ENCODE data around the gene RARG.

RARG gene

GRCh38 chr12:53231921-53232645 is at the start of gene RARG:
Gene RARG (minus strand): TSS chr12:53232209. CDS start chr12:53227545, 4,664 bp downstream.
- peak; percentile 30 for DNase-seq

DNA sequence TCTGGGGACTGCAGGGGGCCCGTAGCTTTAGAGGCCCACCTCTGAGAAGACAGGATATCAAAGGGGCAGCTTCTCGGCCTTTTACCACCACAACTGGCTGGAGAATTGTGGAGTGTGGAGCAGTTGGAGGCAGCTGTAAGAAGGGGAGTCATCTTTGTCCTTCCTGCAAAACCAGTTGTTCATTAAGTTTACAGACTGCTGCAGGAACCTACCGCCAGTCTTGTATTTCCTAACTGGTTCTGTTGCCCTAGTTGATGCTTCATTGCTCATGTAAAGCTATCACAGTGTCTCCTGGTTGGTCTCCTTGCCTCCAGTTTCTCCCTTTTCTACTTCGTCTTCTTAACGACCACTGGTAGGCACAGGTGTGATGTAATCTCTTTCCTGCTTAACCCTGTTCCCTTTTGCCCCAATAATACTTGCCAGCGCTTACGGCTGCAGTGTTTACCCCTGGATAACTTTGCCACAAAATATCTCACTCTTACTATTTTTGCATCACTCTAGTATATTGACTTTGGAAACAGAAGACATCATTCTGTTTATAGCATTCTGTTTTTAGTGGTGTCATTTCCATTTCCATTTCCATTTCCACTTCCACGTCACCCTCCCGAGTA is 48.0 kb upstream of the RARG start:
- DNase-seq: no peak

DNA sequence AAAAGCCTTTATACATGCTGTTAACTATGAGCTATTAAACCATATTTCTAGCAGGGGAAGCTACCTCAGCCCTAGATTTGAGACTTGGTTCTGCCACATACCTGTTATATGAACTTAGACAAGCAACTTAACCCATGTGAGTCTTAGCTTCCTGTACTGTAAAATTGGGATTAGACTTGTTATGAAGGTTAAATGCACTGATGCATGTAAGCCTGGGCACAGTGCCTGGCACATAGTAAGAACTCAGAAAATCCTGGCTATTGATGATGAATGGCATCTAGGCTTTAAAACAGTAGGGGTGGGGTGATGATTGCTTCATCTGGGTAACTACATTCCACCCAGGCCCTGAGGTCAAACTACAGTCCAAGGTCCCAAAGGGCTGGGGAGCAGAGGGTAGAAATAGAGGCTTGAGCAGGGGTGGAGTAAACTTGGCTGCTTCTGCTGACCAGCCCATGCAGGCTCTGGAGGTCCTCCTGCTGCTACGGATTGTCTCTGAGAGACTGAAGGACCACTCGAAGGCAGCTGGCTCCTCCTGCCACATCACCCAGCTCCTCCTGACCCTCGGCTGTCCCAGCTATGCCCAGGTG is 47.4 kb upstream of the RARG start:
- no peak for DNase-seq

GRCh38 chr12:53277981-53278380 is 46.0 kb upstream of the RARG start:
- DNase-seq: no peak

- no peak for DNase-seq
Observed at GRCh38 chr12:53276511-53276910, 44.5 kb upstream of the RARG start.

DNA sequence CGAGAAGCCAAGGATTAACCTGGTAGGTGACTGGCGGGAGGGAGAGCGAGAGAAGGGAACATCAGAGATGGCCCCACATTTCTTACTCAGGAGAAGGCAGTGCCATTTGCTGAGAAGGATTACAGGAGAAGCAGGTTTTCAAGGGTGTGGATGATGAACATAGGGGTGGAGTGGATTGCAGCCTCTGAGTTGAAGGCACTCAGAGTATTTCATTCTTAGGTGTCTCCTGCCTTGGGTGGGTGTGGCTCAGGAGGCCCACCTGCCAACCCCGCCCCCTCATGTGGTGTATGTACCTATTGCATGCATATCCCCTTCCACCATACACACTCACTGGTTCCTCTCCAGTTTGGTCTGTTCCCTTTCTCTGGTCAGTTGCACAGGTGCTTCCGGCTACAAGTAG is 42.4 kb upstream of the RARG start:
- no peak for DNase-seq

GRCh38 chr12:53268630-53269562 is 36.9 kb upstream of the RARG start:
- no peak for DNase-seq

- DNase-seq: peak; percentile 37
Observed at GRCh38 chr12:53267999-53268629, 36.1 kb upstream of the RARG start, which contains the start of gene ESPL1. Gene ESPL1 (plus strand): TSS chr12:53268299. CDS start chr12:53268767, 468 bp downstream.

- no peak for DNase-seq
Observed at GRCh38 chr12:53267306-53267998, 35.4 kb upstream of the RARG start.

DNA sequence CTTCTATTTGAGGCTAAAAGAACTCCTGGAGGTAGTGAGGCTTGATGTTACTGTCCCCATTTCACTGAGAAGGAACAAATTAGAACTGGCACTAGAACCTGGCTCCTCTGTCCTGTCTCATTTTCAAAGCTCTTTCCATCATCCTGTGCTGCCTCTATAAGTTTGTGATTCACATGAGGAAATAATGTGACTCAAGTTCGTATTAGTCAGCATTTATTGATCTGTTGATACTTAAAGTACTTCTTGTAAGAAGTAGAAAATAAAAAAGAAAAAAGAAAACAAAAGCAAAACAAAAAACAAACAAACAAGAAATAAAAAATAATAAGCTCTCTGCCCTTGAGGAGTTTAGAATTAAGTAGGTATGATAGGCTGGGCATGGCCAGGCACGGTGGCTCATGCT is 33.8 kb upstream of the RARG start:
- no peak for DNase-seq

DNA sequence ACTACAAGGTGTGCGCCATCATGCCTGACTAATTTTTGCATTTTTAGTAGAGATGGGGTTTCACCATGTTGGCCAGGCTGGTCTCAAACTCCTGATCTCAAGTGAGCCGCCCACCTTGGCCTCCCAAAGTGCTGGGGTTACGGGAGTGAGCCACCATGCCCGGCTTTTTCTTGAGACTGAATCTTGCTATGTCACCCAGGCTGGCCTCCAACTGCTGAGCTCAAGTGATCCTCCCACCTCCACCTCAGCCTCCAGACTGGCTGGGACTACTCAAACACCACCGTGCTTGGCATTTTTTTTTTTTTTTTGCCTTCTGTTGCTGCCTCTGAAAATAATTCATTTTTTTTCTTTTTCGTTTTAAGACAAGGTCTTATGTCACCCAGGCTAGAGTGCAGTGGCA is 27.9 kb upstream of the RARG start:
- DNase-seq: no peak

DNA sequence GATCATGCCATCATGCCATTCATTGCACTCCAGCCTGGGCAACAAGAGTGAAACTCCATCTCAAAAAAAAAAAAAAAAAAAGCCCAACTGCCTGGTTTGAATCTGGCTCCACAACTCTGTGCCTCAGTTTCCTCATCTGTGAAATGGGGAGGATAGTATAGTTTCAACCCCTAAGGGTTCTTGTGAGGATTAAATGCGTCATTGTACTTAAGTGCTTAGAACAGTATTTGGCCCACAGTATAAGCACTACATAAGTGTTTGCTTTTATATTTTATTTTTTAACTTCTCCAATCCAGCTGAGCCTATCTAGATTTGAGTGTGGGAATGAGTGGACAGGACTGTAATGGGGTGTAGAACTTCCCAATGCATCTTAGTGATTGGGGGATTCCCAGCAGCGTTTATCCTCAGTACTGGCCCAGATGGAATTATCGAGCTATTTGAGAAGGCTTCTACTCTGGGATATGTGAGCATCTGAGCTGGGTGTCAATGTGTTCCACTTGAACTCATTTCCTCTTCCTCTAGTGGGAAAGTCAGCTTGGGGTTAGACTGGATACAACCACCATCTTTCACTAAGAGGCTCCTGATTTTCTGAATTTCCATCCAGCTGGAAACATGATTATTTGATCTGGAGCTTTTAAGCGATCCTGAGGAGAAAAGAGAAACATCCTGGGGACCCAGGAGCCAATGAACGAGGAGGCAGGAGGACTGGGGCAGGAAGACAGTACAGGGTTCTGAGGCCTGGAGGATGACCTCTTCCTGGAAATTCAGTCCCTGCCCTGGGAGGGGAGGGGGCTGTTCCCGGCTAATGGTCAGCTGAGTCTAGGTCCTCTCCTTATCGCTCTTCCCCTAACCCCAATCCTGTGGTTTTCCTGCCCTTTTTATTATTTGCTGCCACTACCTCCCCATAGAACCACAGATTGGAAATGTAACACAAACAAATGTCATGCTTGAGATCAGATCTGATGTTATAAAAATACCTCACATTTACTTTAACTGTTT is 26.8 kb upstream of the RARG start:
- no peak for DNase-seq

DNA sequence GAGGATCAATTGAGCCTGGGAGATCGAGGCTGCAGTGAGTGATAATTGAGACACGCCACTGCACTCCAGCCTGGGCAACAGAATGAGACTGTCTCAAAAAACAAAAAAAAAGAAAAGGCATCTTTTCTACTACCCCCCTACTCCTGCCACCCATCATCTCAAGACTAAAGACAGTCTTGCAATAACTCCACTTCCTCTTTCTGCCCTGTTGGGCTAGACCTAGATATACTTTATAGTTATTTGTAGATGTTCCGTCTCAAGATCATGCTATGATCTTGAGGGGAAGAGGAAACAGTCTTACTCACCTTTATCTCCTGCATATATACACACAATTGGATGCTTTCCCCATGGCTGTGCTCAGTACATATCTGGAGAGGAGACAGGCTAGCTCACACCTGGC is 24.0 kb upstream of the RARG start:
- DNase-seq: no peak

DNA sequence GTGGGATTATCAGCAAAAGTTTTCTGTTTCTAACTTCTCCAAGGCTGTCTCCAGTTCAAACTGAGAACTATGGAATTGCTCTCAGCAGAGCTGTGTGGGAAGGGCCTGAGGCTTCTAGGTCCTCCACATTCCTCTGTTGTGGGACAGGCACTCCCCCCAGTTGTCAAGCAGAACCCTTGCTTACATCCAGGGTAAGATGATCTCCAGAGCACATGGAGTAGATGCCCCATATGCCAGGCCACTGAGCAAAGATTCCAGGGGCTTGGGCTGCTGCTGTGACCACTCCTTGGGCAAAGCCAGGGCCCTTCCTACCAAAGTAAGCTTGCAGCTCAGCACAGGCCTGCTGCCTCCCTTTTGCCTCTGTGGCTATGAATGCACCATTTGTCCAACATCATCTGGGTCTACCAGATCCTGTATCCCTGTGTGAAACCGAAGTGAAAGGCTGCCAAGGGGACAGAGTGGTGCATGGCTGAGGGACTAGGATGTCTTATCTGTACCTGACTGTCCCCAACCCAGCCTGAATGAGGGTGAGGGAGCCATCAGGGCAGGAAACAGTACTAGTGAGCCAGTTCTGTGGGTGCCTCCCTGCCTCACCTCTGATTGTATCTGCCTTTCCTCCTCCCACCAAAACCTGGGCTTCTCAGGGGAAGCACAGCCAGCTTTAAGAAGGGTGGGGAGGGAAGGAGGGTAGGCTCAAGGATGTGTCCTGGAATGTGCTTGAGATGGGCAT is 23.0 kb upstream of the RARG start:
- no peak for DNase-seq

DNA sequence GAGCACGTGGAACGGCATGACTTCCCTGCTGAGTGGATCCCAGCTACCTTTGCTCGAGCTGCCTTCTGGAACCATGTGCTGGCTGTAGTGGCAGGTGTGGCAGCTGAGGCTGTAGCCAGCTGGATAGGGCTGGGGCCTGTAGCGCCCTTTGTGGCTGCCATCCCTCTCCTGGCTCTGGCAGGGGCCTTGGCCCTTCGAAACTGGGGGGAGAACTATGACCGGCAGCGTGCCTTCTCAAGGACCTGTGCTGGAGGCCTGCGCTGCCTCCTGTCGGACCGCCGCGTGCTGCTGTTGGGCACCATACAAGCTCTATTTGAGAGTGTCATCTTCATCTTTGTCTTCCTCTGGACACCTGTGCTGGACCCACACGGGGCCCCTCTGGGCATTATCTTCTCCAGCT is 21.3 kb upstream of the RARG start:
- no peak for DNase-seq

- no peak for DNase-seq
Observed at GRCh38 chr12:53252349-53252916, 20.4 kb upstream of the RARG start.

- DNase-seq: peak; percentile 30
Observed at GRCh38 chr12:53251477-53252348, 19.7 kb upstream of the RARG start.

DNA sequence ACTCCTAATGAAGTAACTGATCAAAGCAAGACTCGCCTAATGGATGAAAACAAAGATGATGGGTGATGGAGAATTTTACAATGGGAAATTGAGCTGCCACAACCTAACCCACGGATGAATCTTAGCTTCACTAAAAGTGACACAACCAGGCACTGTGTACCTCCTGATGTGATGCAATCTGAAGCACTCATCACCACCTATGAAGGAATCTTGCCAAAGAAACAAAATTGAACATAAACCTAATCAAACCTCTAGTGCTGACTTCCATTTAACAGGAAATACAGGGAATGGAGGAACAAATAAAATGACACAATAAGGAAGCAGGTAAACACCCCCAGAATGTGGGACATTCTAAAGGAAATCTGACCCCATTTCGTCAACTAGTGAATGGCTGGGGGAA is 13.3 kb upstream of the RARG start:
- no peak for DNase-seq

- DNase-seq: no peak
Observed at GRCh38 chr12:53244337-53244736, 12.3 kb upstream of the RARG start.

Data from NCI-H1694 (cell line).